Uterus (tissue), 4 donors: ENCODE measurements around the gene SEMA3E. TPM values are rescaled to one million over a fixed set of nuclear protein-coding genes. Genes with fewer than 3 reads are reported as not detected.

ENCODE experiments used
- DNase-seq, 2 donors: peaks; one replicate each; pipeline ENCODE4 v3.0.0-alpha.2; 2019 to 2020
- H3K27ac ChIP-seq, 2 donors: fragments of 200-600 bp; sonication (generic); 1 replicate in 1 of 2; 2 replicates in 1 of 2; pipeline ENCODE4 v1.5.1; 2016 to 2018
- H3K27me3 ChIP-seq, 2 donors: fragments of 200-600 bp; sonication (generic); one replicate each; pipeline ENCODE4 v1.5.1; 2018 to 2019; ENCODE audit warnings: control low read depth in 1 of 2
- H3K36me3 ChIP-seq, 2 donors: fragments of 200-600 bp; sonication (generic); one replicate each; pipeline ENCODE4 v1.5.1; 2019; ENCODE audit warnings: control low read depth in 1 of 2
- H3K4me1 ChIP-seq, 2 donors: fragments of 200-600 bp; sonication (generic); one replicate each; pipeline ENCODE4 v1.5.1; 2018 to 2019; ENCODE audit warnings: control low read depth in 1 of 2
- H3K4me3 ChIP-seq, 2 donors: fragments of 200-600 bp; sonication (generic); 1 replicate in 1 of 2; 2 replicates in 1 of 2; pipeline ENCODE4 v1.5.1; 2018 to 2019; ENCODE audit warnings: mild to moderate bottlenecking in 1 of 2
- H3K9me3 ChIP-seq, 2 donors: fragments of 200-600 bp; sonication (generic); one replicate each; pipeline ENCODE4 v1.5.1; 2019; ENCODE audit warnings: control low read depth in 1 of 2
- POLR2A ChIP-seq, 2 donors: fragments of 450-650 bp; IDR thresholded peaks; one replicate each; pipeline ENCODE4 v1.6.1; 2016; ENCODE audit warnings: antibody characterized with exemption in 2 of 2, mild to moderate bottlenecking in 1 of 2, moderate library complexity in 1 of 2
- intact Hi-C: fragments of 100-400 bp; cut with DNase I; formaldehyde crosslinking; loops from one replicate; pipeline ENCODE4 v1.15.1; 2023; ENCODE audit warnings: low total_unique reads
- total RNA-seq, 4 donors: library from RNA; depleted of rRNA in 3 of 4; stranded (reverse); fragments of >200 nt in 3 of 4; gene quantifications; one replicate each; pipeline versions ENCODE4 v1.1.0 to v1.2.4, GENCODE V29; 2014 to 2023
- TF ChIP-seq, protein P1 (sequence below), 4 experiments: fragments of 200-600 bp in 2 of 4; fragments of 450-650 bp in 2 of 4; sonication (generic) in 2 of 4; IDR thresholded peaks; one replicate each; pipeline ENCODE4 v1.5.1; 2016 to 2019; ENCODE audit warnings: antibody characterized with exemption in 4 of 4, mild to moderate bottlenecking in 2 of 4, moderate library complexity in 1 of 4
- donor health status: DM: yes; HTN: yes; CAD: no.

SEMA3E gene
- total RNA-seq, 4 donors from 2014 or later = 0.77 to 15.8 (median 2.2) TPM

DNA sequence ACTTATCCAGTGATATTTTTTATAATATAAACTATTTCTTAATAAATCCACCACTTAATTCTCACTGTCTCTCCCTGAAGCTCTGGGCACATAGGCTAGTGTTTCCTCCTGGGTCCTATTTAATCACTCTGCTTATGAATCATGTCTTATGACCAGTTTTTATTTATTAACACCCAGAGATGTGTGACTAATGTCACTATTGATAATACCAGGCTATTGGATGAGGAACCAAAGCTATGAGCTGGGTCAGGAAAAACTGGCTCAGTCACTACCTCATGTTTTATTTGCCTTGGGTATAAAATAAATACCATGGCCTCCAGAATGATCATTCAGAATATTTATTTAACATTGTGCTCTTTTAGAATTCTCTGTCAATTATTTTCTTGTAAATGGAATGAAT is 5.2 kb downstream of the SEMA3E start:
- TF ChIP-seq, protein P1, sequence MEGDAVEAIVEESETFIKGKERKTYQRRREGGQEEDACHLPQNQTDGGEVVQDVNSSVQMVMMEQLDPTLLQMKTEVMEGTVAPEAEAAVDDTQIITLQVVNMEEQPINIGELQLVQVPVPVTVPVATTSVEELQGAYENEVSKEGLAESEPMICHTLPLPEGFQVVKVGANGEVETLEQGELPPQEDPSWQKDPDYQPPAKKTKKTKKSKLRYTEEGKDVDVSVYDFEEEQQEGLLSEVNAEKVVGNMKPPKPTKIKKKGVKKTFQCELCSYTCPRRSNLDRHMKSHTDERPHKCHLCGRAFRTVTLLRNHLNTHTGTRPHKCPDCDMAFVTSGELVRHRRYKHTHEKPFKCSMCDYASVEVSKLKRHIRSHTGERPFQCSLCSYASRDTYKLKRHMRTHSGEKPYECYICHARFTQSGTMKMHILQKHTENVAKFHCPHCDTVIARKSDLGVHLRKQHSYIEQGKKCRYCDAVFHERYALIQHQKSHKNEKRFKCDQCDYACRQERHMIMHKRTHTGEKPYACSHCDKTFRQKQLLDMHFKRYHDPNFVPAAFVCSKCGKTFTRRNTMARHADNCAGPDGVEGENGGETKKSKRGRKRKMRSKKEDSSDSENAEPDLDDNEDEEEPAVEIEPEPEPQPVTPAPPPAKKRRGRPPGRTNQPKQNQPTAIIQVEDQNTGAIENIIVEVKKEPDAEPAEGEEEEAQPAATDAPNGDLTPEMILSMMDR (IDR thresholded peaks at IDR 0.05) = no peak
- TF ChIP-seq POLR2A (IDR thresholded peaks at IDR 0.05) = no peak
- no peak overlapping the region for H3K27ac ChIP-seq
- H3K27me3 ChIP-seq = peaks cover 0 to 6% of the 10 kb centered on the region in 2 donors
- DNase-seq = no peak
- H3K4me3 ChIP-seq = no peak overlapping the region
- H3K36me3 ChIP-seq = no peaks in the 10 kb centered on the region
- H3K9me3 ChIP-seq = no peaks in the 10 kb centered on the region
- H3K4me1 ChIP-seq = no peaks in the 10 kb centered on the region
- intact Hi-C loops = no loop called here

DNA sequence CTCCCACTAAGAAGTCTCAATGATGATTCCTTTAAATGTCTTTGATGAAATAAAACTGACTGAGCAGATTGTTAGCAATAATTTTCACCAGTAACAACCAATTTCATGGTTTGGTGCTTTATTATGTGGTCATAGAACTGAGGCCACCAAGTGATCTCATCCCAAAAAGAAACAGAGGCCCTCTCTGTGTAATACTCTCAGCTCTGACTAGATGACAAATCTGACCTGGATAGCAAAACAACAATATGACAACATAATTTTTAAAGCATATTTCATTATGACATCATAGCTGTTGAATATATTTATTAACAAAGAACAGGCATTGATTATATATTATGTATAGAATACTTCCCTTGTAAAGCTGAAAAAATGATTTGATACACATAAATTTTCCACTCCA is 5.9 kb downstream of the SEMA3E start:
- Histone ChIP-seq H3K36me3 (no peaks in the 10 kb centered on the region), H3K27me3 (peaks cover 0 to 6% of the 10 kb centered on the region in 2 donors), H3K9me3 (no peaks in the 10 kb centered on the region), H3K4me3 (no peak overlapping the region), H3K4me1 (no peaks in the 10 kb centered on the region), H3K27ac (no peak overlapping the region)
- no peak for TF ChIP-seq POLR2A (IDR thresholded peaks at IDR 0.05)
- TF ChIP-seq, protein P1 (IDR thresholded peaks at IDR 0.05) = no peak
- intact Hi-C loops = no loop called here
- no peak for DNase-seq

DNA sequence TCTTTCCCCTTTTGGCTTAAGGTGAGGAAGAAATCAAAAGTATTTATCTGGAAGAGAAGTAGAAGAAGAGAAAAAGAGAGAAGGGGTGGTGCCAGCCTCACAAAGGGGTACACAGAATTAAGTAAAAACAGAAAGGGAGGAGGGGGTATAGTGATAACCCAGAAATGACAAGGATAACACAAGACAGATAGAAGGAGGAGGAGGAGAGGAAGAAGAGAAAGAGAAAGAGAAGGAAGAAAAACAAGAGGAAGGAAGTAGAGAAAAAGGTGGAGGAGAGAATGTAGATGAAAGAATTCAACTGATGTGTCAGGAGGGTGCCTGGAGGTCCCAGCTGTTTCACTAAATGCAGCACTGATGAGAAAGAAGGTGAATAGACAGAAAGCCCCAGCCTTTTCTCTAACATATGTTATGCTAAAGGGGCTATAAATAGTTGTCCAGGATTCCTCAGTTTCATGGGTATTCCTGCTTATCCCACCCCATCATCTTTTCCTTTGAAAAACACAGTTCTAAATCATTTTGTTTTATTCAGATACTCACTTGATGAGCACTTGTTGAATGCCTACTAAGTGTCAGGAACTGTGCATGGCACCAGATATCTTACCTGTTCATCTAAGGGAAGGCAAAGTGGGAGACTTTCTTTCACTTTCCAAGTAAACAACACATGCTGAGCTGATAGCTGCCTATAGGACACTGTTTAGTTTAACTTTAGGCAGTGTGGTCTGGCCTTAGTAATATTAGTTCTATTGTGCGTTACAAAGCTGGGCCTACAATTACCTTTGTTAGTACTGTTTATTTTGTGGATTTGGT is 8.0 kb downstream of the SEMA3E start:
- H3K27ac ChIP-seq = no peak overlapping the region
- TF ChIP-seq, protein P1 (IDR thresholded peaks at IDR 0.05) = no peak
- TF ChIP-seq POLR2A (IDR thresholded peaks at IDR 0.05) = no peak
- intact Hi-C loops = no loop called here
- H3K4me3 ChIP-seq = no peak overlapping the region
- H3K27me3 ChIP-seq = no peaks in the 10 kb centered on the region
- DNase-seq = no peak
- no peaks in the 10 kb centered on the region for H3K9me3 ChIP-seq
- no peaks in the 10 kb centered on the region for H3K36me3 ChIP-seq
- H3K4me1 ChIP-seq = no peaks in the 10 kb centered on the region

DNA sequence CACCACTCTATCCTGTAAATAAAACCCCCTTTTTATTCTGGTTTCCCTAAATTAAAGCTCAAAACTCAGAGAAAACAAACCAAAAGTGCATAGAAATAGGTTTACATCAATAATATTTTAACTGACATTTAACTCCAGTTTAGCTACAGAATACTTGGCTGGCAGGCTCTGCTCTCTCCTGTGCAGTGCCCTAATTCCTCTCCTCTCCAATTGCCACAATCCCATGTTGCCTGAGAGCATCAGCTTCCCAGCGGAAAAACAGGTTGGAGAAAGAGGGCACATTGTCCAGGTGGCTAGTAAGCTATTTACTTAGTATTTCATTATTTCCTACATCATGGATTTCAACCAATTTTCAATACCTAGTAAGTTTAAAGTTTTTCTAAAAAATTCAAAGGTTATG is 8.7 kb downstream of the SEMA3E start:
- intact Hi-C loops = no loop called here
- Histone ChIP-seq H3K27ac (no peak overlapping the region), H3K27me3 (no peaks in the 10 kb centered on the region), H3K36me3 (no peaks in the 10 kb centered on the region), H3K9me3 (no peaks in the 10 kb centered on the region), H3K4me3 (no peak overlapping the region), H3K4me1 (no peaks in the 10 kb centered on the region)
- no peak for DNase-seq
- no peak for TF ChIP-seq POLR2A (IDR thresholded peaks at IDR 0.05)
- TF ChIP-seq, protein P1 (IDR thresholded peaks at IDR 0.05) = no peak

DNA sequence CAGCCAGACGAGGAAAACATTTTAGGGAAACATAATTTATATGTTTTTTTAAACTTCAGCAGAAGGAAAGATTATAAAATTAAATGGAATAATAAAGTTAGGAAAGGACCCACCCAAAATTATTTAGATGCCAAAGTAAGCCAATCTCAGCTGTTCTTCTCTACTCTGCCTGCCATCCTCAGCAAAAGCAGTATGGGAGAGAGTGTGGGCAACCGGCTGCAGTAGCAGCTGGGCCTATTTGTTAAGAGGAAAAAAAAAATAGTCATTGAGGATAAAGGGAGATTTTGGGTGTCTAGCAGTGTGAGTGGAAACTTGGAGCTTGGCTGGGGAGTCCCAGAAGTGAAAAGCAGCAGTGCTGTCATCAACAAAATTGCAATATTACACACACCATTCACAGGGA is 15.4 kb downstream of the SEMA3E start:
- TF ChIP-seq POLR2A (IDR thresholded peaks at IDR 0.05) = no peak
- TF ChIP-seq, protein P1 (IDR thresholded peaks at IDR 0.05) = no peak
- Histone ChIP-seq H3K27me3 (peaks cover 0 to 3% of the 10 kb centered on the region in 2 donors), H3K9me3 (no peaks in the 10 kb centered on the region), H3K27ac (no peak overlapping the region), H3K36me3 (no peaks in the 10 kb centered on the region), H3K4me3 (no peak overlapping the region), H3K4me1 (no peaks in the 10 kb centered on the region)
- intact Hi-C loops = no loop called here
- DNase-seq = no peak
